GM12801 (cell line): ENCODE data around the gene GJC1.

Source experiments
- CTCF ChIP-seq: IDR thresholded peaks from one replicate; pipeline ENCODE4 v1.5.1; 2011; ENCODE audit warnings: control low read depth; ENCODE audit not compliant: insufficient read length; ENCODE audit errors: extremely low read depth

Gene GJC1

DNA sequence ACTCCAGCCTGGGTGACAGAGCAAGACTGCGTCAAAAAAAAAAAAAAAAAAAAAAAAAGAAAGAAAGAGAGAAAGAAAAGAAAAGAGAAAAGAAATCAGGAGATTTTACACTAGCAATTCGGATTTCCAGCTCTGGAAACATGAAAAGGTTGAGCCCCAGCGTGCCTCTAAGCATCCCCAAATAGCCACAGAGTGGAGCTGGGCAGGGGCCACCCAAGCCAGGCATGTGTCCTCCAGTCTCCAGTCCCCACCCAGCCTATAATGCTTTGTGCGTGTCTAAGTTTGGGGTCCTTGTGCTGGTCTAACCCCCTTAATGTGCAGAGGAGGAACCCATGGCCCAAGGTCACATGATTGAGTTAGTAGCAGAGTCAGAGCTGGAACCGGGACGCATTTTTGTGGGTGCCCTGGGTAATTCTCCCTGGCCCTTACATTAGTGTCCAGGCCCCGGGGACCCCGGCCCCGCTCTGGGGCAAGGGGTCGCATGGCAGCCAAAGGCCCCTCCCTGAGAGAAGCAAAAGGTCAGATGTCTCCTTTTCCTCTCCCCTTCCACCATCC, 51.4 kb downstream of the GJC1 start:
- TF ChIP-seq CTCF, result no peak

DNA sequence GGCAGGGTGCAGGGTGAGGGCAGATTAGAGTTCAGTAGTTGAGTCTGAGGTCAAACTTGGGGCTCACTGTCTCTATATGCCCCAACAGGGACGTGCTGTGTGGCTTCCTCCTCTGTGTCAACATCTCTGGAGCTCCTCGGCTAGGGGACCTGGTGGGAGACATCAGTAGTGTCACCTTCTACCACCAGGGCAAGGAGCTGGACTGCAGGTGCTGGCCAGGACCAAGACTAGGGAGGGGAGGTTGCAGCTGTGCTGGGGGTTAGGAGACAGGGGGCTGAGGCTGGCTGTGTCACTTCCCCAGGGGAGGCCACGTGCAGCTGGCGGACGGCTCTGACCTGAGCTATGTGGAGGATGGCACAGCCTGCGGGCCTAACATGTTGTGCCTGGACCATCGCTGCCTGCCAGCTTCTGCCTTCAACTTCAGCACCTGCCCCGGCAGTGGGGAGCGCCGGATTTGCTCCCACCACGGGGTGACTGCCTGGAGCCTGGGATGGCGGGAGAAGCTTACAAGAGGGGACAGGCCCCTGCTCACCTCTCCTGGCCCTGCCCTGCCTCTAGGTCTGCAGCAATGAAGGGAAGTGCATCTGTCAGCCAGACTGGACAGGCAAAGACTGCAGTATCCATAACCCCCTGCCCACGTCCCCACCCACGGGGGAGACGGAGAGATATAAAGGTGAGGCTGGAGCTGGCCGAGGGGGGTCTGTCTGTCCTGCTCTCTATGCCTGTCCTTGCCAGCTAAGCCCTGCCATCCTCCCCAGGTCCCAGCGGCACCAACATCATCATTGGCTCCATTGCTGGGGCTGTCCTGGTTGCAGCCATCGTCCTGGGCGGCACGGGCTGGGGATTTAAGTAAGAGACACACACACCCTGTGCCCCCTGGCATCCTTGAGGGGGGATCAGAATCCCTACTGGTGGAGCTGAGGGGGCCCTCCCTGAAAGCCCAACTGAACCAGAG, 52.4 kb downstream of the GJC1 start:
- no peak for TF ChIP-seq CTCF

GRCh38 chr17:44776628-44777393, 53.3 kb downstream of the GJC1 start:
- no peak for TF ChIP-seq CTCF

DNA sequence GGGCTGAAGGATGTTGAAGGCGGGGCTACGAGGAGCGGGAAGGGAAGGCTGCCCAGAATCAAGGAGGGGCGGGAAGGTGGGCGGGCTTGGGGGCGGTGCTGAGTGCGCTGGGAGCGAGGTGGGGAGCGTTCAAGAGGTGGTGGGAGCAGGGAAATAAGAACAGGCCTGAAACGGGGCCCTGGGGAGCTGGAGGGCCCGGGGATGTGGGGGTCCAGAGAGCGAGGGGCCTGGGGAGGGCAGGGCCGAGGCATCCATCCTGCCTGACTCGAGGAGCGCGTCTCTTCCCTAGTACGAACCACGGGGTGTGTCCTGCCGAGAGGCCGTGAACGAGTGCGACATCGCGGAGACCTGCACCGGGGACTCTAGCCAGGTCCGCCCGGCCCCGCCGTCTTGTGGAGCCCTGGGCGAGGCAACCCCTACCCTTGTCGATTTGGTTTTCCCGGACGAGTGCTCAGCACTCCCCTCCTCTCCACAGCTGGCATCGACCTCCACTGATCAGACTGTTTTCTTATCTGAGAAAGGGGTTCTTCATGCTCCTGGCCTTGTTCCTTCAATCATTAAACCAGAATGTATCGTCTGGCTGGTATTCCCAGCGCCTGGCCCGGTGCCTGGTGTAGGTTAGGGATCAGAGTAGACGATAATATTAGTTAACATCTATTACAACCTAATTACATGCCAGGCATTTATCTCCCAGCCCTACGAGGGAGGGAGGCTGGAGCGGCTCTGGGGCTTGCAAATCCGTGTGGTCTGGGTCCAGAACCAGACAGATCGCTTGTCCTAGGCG, 54.1 kb downstream of the GJC1 start:
- no peak for TF ChIP-seq CTCF

DNA sequence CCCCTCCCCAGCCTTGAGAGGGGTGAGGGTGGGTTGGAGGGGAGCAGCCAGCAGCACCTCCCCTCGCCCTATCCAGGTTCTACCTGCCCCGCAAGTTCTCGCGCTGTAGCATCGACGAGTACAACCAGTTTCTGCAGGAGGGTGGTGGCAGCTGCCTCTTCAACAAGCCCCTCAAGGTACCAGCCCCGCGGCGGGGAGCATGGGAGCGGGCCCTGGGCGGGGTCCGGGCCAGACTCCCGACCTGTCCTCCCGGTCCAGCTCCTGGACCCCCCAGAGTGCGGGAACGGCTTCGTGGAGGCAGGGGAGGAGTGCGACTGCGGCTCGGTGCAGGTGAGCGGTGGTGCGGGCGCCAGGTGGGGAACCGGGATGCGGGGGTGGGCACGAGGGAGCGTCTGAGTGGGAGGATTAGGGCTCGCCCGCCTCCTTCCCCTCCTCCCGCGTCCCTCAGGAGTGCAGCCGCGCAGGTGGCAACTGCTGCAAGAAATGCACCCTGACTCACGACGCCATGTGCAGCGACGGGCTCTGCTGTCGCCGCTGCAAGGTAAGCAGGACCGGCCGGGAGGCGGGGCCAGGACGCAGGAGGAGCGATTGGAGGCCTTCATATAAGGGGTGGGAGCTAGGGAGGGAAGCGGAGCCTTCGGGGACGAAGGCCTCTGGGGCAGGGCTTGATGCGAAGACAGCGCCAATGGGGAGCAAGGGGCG, 54.8 kb downstream of the GJC1 start:
- no peak for TF ChIP-seq CTCF

- peak; percentile 78 for TF ChIP-seq CTCF
Measured at GRCh38 chr17:44774271-44775135, 55.6 kb downstream of the GJC1 start.
